K562 (cell line): ENCODE results near the gene SNX1. TPM values are rescaled to one million over a fixed set of nuclear protein-coding genes. Genes with fewer than 3 reads are reported as not detected.

Source experiments
- BDP1 ChIP-seq: IDR thresholded peaks from 3 replicates; pipeline ENCODE4 v1.6.1; 2011; ENCODE audit not compliant: insufficient read length, insufficient read depth
- BMI1 ChIP-seq: fragments of 150-350 bp; IDR thresholded peaks from 2 replicates; pipeline ENCODE4 v1.6.1; 2014; ENCODE audit warnings: low read length
- CREB1 ChIP-seq, 2 experiments: sonication (generic) in 1 of 2; formaldehyde crosslinking in 1 of 2; IDR thresholded peaks; 2 replicates each; pipeline versions ENCODE4 v1.6.1 to v1.8.0; 2012 to 2022; ENCODE audit warnings: inconsistent platforms in 1 of 2, mild to moderate bottlenecking in 1 of 2, missing genetic modification reagents in 1 of 2, moderate library complexity in 1 of 2
- HDAC3 ChIP-seq: fragments of 450-650 bp; IDR thresholded peaks from 2 replicates; pipeline ENCODE4 v1.6.1; 2018; ENCODE audit warnings: borderline replicate concordance, mild to moderate bottlenecking, moderate library complexity; ENCODE audit not compliant: partially characterized antibody
- HNRNPLL ChIP-seq: fragments of 200-400 bp; formaldehyde crosslinking; IDR thresholded peaks from 2 replicates; pipeline ENCODE4 v1.6.1; 2017; ENCODE audit warnings: low read length, low read depth, mild to moderate bottlenecking; ENCODE audit not compliant: poor library complexity, severe bottlenecking
- JUNB ChIP-seq: fragments of 450-650 bp; formaldehyde crosslinking; conservative IDR thresholded peaks from 2 replicates; pipeline ENCODE4 v1.4.0; 2020; ENCODE audit warnings: mild to moderate bottlenecking
- KHSRP ChIP-seq: fragments of 450-650 bp; IDR thresholded peaks from 2 replicates; pipeline ENCODE4 v1.6.1; 2017
- NELFE ChIP-seq: IDR thresholded peaks from 2 replicates; pipeline ENCODE4 v1.6.1; 2011; ENCODE audit warnings: mild to moderate bottlenecking; ENCODE audit not compliant: insufficient read depth, insufficient read length
- POLR2B ChIP-seq: fragments of 450-650 bp; IDR thresholded peaks from 2 replicates; pipeline ENCODE4 v1.6.1; 2018; ENCODE audit warnings: low read depth; ENCODE audit not compliant: partially characterized antibody
- SAFB2 ChIP-seq: fragments of 200-400 bp; formaldehyde crosslinking; IDR thresholded peaks from 2 replicates; pipeline ENCODE4 v1.6.1; 2018; ENCODE audit warnings: borderline replicate concordance, low read length, low read depth, moderate library complexity; ENCODE audit not compliant: severe bottlenecking
- TCF7 ChIP-seq: sonication (generic); IDR thresholded peaks from 2 replicates; pipeline ENCODE4 v1.6.1; 2016; ENCODE audit warnings: antibody characterized with exemption, borderline replicate concordance
- U2AF2 ChIP-seq: fragments of 200-400 bp; formaldehyde crosslinking; optimal IDR thresholded peaks from 2 replicates; pipeline ENCODE3; 2017; ENCODE audit warnings: low read depth, mild to moderate bottlenecking, low read length
- ZFX ChIP-seq: sonication (generic); formaldehyde crosslinking; IDR thresholded peaks from 2 replicates; pipeline ENCODE4 v1.8.0; 2022; ENCODE audit warnings: mild to moderate bottlenecking, missing genetic modification reagents, moderate library complexity
- ZNF184 ChIP-seq: sonication (generic); formaldehyde crosslinking; IDR thresholded peaks from 2 replicates; pipeline ENCODE4 v1.5.0; 2020; ENCODE audit warnings: missing genetic modification reagents
- ZNF212 ChIP-seq: fragments of 450-650 bp; formaldehyde crosslinking; IDR thresholded peaks from 2 replicates; pipeline ENCODE4 v1.4.0; 2020; ENCODE audit warnings: mild to moderate bottlenecking
- ZNF224 ChIP-seq: sonication (generic); formaldehyde crosslinking; IDR thresholded peaks from 2 replicates; pipeline ENCODE4 v1.8.0; 2022; ENCODE audit warnings: mild to moderate bottlenecking, missing genetic modification reagents
- ZNF311 ChIP-seq: fragments of 250-450 bp; sonication (Bioruptor Pico); IDR thresholded peaks from 2 replicates; pipeline ENCODE4 v1.4.0; 2020; ENCODE audit warnings: mild to moderate bottlenecking, moderate library complexity
- polyA plus RNA-seq, 8 experiments: library from polyadenylated mRNA; depleted of rRNA in 4 of 8; stranded (reverse) in 5 of 8; unstranded in 3 of 8; fragments of >200 nt; fragmentation: Nextera tagmentation in 2 of 8; fragmentation: Illumina TruSeq in 1 of 8; extraction: Ambion mirVana in 2 of 8; extraction: Trizol in 1 of 8; gene quantifications; 2 replicates each; pipeline versions ENCODE4 v1.2.1 to v1.2.3, GENCODE V29; 2011 to 2014; ENCODE audit warnings: inconsistent platforms in 1 of 8, missing spikeins in 1 of 8
- total RNA-seq, 7 experiments: library from RNA; depleted of rRNA in 6 of 7; stranded (reverse); fragments of >200 nt in 6 of 7; fragmentation: Illumina TruSeq in 2 of 7; extraction: Trizol in 2 of 7; gene quantifications; 2 replicates each; pipeline versions ENCODE4 v1.2.1 to v1.2.3, GENCODE V29; 2011 to 2021; ENCODE audit warnings: low replicate concordance in 1 of 7
- TF ChIP-seq, protein P1 (sequence below): sonication (generic); formaldehyde crosslinking; IDR thresholded peaks from 2 replicates; pipeline ENCODE4 v1.8.0; 2022; ENCODE audit warnings: missing genetic modification reagents, mild to moderate bottlenecking, borderline replicate concordance
- TF ChIP-seq, protein P2 (sequence below): sonication (generic); IDR thresholded peaks from 2 replicates; pipeline ENCODE4 v1.6.1; 2016
- TF ChIP-seq, protein P3 (sequence below): fragments of 250-450 bp; sonication (Bioruptor Pico); IDR thresholded peaks from 2 replicates; pipeline ENCODE4 v1.8.0; 2022; ENCODE audit warnings: inconsistent platforms, mild to moderate bottlenecking, moderate library complexity, borderline replicate concordance
- TF ChIP-seq, protein P4 (sequence below): fragments of 250-450 bp; sonication (Bioruptor Pico); IDR thresholded peaks from 2 replicates; pipeline ENCODE4 v1.8.0; 2021; ENCODE audit warnings: mild to moderate bottlenecking, moderate library complexity

SNX1 gene
- total and polyA plus RNA-seq, 9 of the 15 experiments (the other 6 are each of a cell fraction or from before 2014, with no cell fraction given), result 11.0 to 105 (median 59.9) TPM

DNA sequence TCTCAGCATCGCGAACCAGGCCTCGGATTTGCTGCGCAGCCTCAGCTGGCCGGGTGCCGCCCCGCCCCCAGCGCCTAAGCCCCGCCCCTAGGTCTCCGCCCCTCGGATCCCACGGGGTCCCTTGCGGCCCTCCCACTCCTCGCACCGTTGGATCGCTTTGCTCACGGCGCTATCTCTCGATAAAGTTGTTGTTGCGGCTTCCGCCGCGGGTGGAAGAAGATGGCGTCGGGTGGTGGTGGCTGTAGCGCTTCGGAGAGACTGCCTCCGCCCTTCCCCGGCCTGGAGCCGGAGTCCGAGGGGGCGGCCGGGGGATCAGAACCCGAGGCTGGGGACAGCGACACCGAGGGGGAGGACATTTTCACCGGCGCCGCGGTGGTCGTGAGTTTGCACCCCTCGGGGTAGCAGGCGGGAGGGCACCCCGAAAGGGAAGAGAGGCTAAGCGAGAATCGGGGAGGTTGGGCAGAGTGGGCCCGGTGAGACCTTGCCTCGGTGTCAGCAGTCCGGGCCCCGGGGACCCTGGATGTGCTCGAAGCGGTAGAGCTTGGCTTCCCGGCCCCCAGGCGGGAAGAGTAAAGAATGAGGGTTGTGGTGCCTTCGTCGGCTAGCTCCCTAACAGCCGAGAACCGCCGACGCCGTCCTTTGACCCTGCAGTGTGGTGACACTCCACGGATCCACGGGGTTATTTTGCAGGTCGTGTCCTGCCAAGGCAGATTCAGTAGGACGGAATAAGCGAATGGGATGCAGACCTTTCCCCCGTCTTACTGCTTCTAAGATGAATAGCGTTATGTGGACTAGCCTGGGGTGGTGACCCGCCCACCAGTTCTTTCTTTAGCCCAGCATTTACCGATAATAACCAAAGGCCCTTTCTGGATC lies at the start of gene SNX1 (continued):
- TF ChIP-seq, protein P1, sequence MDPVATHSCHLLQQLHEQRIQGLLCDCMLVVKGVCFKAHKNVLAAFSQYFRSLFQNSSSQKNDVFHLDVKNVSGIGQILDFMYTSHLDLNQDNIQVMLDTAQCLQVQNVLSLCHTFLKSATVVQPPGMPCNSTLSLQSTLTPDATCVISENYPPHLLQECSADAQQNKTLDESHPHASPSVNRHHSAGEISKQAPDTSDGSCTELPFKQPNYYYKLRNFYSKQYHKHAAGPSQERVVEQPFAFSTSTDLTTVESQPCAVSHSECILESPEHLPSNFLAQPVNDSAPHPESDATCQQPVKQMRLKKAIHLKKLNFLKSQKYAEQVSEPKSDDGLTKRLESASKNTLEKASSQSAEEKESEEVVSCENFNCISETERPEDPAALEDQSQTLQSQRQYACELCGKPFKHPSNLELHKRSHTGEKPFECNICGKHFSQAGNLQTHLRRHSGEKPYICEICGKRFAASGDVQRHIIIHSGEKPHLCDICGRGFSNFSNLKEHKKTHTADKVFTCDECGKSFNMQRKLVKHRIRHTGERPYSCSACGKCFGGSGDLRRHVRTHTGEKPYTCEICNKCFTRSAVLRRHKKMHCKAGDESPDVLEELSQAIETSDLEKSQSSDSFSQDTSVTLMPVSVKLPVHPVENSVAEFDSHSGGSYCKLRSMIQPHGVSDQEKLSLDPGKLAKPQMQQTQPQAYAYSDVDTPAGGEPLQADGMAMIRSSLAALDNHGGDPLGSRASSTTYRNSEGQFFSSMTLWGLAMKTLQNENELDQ (CRISPR knock-in tag), result no peak
- TF ChIP-seq SAFB2, result no peak
- no peak for TF ChIP-seq BMI1
- no peak; the same call in 1 of the 2 replicates for TF ChIP-seq TCF7
- TF ChIP-seq NELFE, result no peak
- TF ChIP-seq ZNF311 (CRISPR knock-in tag), result no peak
- TF ChIP-seq ZFX (CRISPR knock-in tag), result peak; percentile 74
- TF ChIP-seq ZNF224 (CRISPR knock-in tag), result peak; percentile 82
- no peak for TF ChIP-seq ZNF184 (CRISPR knock-in tag)
- TF ChIP-seq BDP1, result no peak
- no peak for TF ChIP-seq JUNB (CRISPR knock-in tag)
- no peak for TF ChIP-seq U2AF2
- no peak for TF ChIP-seq HNRNPLL
- no peak for TF ChIP-seq KHSRP
- TF ChIP-seq, protein P2, sequence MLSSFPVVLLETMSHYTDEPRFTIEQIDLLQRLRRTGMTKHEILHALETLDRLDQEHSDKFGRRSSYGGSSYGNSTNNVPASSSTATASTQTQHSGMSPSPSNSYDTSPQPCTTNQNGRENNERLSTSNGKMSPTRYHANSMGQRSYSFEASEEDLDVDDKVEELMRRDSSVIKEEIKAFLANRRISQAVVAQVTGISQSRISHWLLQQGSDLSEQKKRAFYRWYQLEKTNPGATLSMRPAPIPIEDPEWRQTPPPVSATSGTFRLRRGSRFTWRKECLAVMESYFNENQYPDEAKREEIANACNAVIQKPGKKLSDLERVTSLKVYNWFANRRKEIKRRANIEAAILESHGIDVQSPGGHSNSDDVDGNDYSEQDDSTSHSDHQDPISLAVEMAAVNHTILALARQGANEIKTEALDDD, result no peak
- TF ChIP-seq ZNF212 (CRISPR knock-in tag), result no peak
- peak; percentile 87 for TF ChIP-seq POLR2B
- TF ChIP-seq, protein P3, sequence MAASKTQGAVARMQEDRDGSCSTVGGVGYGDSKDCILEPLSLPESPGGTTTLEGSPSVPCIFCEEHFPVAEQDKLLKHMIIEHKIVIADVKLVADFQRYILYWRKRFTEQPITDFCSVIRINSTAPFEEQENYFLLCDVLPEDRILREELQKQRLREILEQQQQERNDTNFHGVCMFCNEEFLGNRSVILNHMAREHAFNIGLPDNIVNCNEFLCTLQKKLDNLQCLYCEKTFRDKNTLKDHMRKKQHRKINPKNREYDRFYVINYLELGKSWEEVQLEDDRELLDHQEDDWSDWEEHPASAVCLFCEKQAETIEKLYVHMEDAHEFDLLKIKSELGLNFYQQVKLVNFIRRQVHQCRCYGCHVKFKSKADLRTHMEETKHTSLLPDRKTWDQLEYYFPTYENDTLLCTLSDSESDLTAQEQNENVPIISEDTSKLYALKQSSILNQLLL, result no peak
- TF ChIP-seq, protein P4, sequence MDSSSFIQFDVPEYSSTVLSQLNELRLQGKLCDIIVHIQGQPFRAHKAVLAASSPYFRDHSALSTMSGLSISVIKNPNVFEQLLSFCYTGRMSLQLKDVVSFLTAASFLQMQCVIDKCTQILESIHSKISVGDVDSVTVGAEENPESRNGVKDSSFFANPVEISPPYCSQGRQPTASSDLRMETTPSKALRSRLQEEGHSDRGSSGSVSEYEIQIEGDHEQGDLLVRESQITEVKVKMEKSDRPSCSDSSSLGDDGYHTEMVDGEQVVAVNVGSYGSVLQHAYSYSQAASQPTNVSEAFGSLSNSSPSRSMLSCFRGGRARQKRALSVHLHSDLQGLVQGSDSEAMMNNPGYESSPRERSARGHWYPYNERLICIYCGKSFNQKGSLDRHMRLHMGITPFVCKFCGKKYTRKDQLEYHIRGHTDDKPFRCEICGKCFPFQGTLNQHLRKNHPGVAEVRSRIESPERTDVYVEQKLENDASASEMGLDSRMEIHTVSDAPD (CRISPR knock-in tag), result no peak
- TF ChIP-seq HDAC3, result no peak
- TF ChIP-seq CREB1 (IDR thresholded peaks at IDR 0.05), result no peak
- peak; percentile 68; the same call in 1 of the 2 replicates for TF ChIP-seq CREB1 (CRISPR knock-in tag; IDR thresholded peaks at IDR 0.05)
